BLaER1 treated with 17β-estradiol and CSF1 and Interleukin-3, amounts not matched to agents 10 nM and 100 nM (cell line): ENCODE measurements around the gene IRS2.

ENCODE experiments used
- H3K27ac ChIP-seq, 11 experiments: shearing (Covaris generic); formaldehyde crosslinking; 2 replicates each; pipeline ENCODE4 v1.8.1; 2022
- H3K27me3 ChIP-seq, 11 experiments: shearing (Covaris generic); formaldehyde crosslinking; 2 replicates each; pipeline ENCODE4 v1.8.1; 2022
- H3K36me3 ChIP-seq, 11 experiments: shearing (Covaris generic); formaldehyde crosslinking; 2 replicates each; pipeline ENCODE4 v1.8.1; 2022
- H3K4me1 ChIP-seq, 10 experiments: shearing (Covaris generic); formaldehyde crosslinking; 2 replicates each; pipeline ENCODE4 v1.8.1; 2022
- H3K4me2 ChIP-seq, 11 experiments: shearing (Covaris generic); formaldehyde crosslinking; 2 replicates each; pipeline ENCODE4 v1.8.1; 2022
- H3K4me3 ChIP-seq, 10 experiments: shearing (Covaris generic); formaldehyde crosslinking; 2 replicates each; pipeline ENCODE4 v1.8.1; 2022
- H3K9ac ChIP-seq, 11 experiments: shearing (Covaris generic); formaldehyde crosslinking; 2 replicates each; pipeline ENCODE4 v1.8.1; 2022
- H3K9me3 ChIP-seq, 11 experiments: shearing (Covaris generic); formaldehyde crosslinking; replicated peaks in 1 of 11; 2 replicates each; pipeline ENCODE4 v1.8.1; 2022
- H4K20me1 ChIP-seq, 11 experiments: shearing (Covaris generic); formaldehyde crosslinking; 2 replicates each; pipeline ENCODE4 v1.8.1; 2022
- Cebpa-rat ChIP-seq, 11 experiments: shearing (Covaris generic); IDR thresholded peaks; 2 replicates each; pipeline ENCODE4 v1.8.1; 2022

The IRS2 gene

DNA sequence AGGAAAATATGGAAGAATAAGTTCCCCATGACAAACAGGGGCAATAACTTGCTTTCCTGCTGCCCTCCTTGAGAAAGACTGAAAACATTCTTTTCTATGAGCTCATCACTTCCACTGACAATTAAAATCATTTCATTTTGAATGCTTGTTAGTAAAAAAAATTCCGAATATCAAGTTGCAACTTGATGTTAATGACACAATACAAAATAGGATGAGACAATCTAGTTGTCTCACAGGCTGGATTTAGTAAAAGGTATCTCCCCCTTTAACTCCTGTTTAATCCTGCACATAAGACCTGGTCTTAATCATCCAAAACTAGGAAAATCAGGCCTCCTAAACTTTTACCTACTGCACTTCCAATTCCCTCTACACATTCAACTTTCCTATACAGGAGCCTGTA is 24.7 kb downstream of the IRS2 start:
- Histone ChIP-seq H3K27ac (no peak overlapping the region), H3K27me3 (no peaks in the 10 kb centered on the region), H3K4me3 (no peak overlapping the region), H3K9ac (no peak overlapping the region), H3K36me3 (peaks cover 17 to 82% (median 46%) of the 10 kb centered on the region in 11 experiments; a peak in 20 of 22 replicates), H3K9me3 (no peaks in the 10 kb centered on the region), H4K20me1 (peaks cover 27 to 90% (median 89%) of the 10 kb centered on the region in 11 experiments; a peak in 21 of 22 replicates), H3K4me2 (peak overlapping the region in 1 of 11 experiments; percentile 67; a peak in 1 of 22 replicates), H3K4me1 (peaks cover 24 to 88% (median 71%) of the 10 kb centered on the region in 10 experiments)
- no peak for TF ChIP-seq Cebpa-rat (IDR thresholded peaks at IDR 0.05)

DNA sequence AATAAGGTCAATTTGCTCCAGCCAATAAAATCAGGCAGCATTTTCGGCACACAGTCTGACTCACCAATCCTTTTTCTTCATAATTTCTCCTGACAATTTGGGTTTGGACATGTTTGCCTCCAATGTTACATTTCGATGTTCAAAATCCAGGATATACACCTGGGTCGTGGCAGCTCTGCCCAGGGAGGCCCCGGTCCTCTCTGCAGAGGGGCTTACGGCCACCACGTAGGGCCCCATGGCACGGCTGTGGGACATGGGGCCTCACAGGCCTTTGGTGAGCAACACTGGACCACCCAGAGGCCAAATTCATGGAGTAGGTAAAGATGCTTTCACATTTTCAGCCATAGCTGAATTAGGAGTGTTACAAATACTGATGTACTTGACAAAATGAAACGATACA is 25.4 kb downstream of the IRS2 start:
- Histone ChIP-seq H3K4me1 (peaks cover 22 to 87% (median 72%) of the 10 kb centered on the region in 10 experiments), H3K4me2 (peak overlapping the region in 6 of 11 experiments; percentile 5 to 77 (median 67); a peak in 6 of 22 replicates), H3K4me3 (no peak overlapping the region), H3K9me3 (no peaks in the 10 kb centered on the region), H3K9ac (no peak overlapping the region), H3K36me3 (peaks cover 25 to 89% (median 53%) of the 10 kb centered on the region in 11 experiments), H3K27me3 (no peaks in the 10 kb centered on the region), H3K27ac (no peak overlapping the region; a peak in 1 of 22 replicates), H4K20me1 (peaks cover 27 to 96% (median 94%) of the 10 kb centered on the region in 11 experiments; a peak in 21 of 22 replicates)
- TF ChIP-seq Cebpa-rat (IDR thresholded peaks at IDR 0.05): no peak

DNA sequence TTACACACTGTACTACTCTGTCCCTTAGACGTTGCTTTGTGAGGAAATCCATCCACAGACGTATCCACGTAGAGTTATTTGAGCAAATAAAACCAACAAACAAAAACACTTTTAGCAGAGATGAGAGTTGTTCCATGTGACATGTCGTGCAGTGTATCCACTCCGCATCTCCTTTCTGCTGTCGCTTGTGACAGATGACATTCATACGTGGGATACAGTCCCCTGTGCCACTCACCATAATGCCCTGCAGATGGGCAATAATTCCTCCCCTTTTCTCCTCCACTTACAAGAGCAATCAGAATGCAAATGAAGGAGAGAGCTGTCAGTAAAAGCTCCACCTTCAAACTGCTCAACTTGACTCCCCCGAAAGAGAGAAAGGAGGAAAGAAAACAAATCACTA is 26.0 kb downstream of the IRS2 start:
- H3K4me2 ChIP-seq: peak overlapping the region in 7 of 11 experiments; percentile 1 to 77 (median 67); a peak in 6 of 22 replicates
- no peaks in the 10 kb centered on the region for H3K27me3 ChIP-seq
- no peaks in the 10 kb centered on the region for H3K9me3 ChIP-seq
- no peak overlapping the region for H3K27ac ChIP-seq
- peaks cover 22 to 90% (median 72%) of the 10 kb centered on the region in 10 experiments for H3K4me1 ChIP-seq
- H3K9ac ChIP-seq: no peak overlapping the region
- peaks cover 27 to 100% (median 99%) of the 10 kb centered on the region in 11 experiments; a peak in 21 of 22 replicates for H4K20me1 ChIP-seq
- H3K36me3 ChIP-seq: peaks cover 30 to 94% (median 59%) of the 10 kb centered on the region in 11 experiments
- no peak overlapping the region for H3K4me3 ChIP-seq
- no peak for TF ChIP-seq Cebpa-rat (IDR thresholded peaks at IDR 0.05)

DNA sequence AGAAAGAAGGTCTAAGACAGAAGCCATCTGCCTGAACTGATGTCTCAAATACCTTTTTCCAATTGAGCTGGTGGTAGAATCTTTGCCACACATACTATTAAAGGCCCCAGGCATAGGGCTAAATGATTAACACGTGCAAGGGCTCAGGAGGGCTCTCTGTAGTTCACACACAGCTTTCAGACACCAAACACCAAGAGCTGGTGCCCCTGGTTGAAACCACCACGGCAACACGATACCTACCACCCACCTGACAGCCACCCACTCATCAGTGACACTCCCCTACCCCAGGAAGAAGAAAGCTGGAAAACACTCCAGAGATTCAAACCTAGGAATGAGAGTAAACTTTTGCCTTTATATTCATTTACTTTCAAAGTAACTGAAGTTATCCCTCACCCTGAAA is 26.8 kb downstream of the IRS2 start:
- peak overlapping the region in 3 of 11 experiments; percentile 21 to 35 (median 32); a peak in 3 of 22 replicates for H3K27ac ChIP-seq
- TF ChIP-seq Cebpa-rat (IDR thresholded peaks at IDR 0.05): no peak
- no peaks in the 10 kb centered on the region for H3K9me3 ChIP-seq
- H3K4me1 ChIP-seq: peaks cover 15 to 83% (median 64%) of the 10 kb centered on the region in 10 experiments
- no peak overlapping the region for H3K4me3 ChIP-seq
- peaks cover 38 to 99% (median 67%) of the 10 kb centered on the region in 11 experiments for H3K36me3 ChIP-seq
- 0 out of 22 replicates have a peak overlapping the region, but pooled peaks of 3 of the 11 experiments have one; percentile 5 to 24 (median 15) for H3K9ac ChIP-seq
- H3K4me2 ChIP-seq: peak overlapping the region in 10 of 11 experiments; percentile 57 to 77 (median 67); a peak in 20 of 22 replicates
- peaks cover 27 to 100% (median 92%) of the 10 kb centered on the region in 11 experiments; a peak in 21 of 22 replicates for H4K20me1 ChIP-seq
- no peaks in the 10 kb centered on the region for H3K27me3 ChIP-seq

DNA sequence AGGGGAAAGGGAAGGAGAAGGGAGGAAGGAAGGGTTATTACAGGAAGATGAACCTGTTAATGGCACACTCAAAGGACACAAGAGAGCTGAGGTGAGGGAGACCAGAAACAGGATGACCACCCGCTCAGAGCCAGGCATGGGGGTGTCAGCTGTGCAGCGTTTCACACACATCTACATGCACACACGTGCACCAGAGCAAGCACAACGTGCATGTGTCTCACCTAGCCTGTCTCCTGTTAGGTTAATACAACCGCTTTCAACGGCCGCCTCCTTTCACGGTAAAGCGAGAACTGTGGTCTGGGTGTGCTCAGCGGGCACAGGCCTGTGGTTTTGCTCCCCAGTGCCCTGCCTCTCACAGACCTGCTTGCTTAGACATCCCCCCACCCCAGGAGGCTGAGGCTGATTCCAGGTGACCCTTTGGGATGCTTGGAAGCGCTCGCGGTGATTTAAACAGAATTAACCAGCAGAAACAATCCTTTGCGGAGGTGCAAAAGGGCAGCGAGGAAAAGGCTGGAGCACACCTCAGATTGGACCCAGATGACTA is 27.4 kb downstream of the IRS2 start:
- Histone ChIP-seq H3K4me3 (no peak overlapping the region), H3K27me3 (no peaks in the 10 kb centered on the region), H3K9ac (peak overlapping the region in 3 of 11 experiments; percentile 5 to 24 (median 15); a peak in 1 of 22 replicates), H3K36me3 (peaks cover 44 to 99% (median 70%) of the 10 kb centered on the region in 11 experiments), H3K4me1 (peaks cover 9 to 77% (median 58%) of the 10 kb centered on the region in 10 experiments), H3K27ac (peak overlapping the region in 7 of 11 experiments; percentile 6 to 38 (median 21); a peak in 5 of 22 replicates), H4K20me1 (peaks cover 25 to 99% (median 88%) of the 10 kb centered on the region in 11 experiments; a peak in 21 of 22 replicates), H3K4me2 (peak overlapping the region; percentile 34 to 77 (median 67); a peak in 21 of 22 replicates), H3K9me3 (no peaks in the 10 kb centered on the region)
- no peak for TF ChIP-seq Cebpa-rat (IDR thresholded peaks at IDR 0.05)

DNA sequence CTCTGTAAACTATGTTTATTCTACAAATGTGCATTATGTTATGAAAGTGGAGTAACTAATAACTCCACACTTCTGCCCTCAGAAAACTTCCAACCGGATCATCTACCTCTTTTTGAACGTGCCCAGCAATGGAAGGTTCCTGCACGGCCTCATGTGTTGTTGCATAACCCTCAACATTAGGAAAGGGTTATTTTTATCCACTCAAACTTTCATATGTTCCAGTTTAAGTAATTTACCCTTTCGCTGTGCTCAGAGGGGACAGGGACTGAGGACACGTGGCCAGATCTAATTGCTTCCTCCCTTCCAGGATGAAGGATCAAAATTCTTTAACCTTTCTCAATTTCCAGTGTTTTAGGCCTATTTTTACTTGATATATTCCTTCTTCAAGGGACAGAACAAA is 29.6 kb downstream of the IRS2 start:
- Histone ChIP-seq H3K27me3 (no peaks in the 10 kb centered on the region), H3K9me3 (no peaks in the 10 kb centered on the region), H3K36me3 (peaks cover 50 to 94% (median 69%) of the 10 kb centered on the region in 11 experiments), H3K27ac (no peak overlapping the region), H4K20me1 (peaks cover 11 to 81% (median 71%) of the 10 kb centered on the region in 11 experiments; a peak in 21 of 22 replicates), H3K4me1 (peaks cover 12 to 75% (median 58%) of the 10 kb centered on the region in 10 experiments), H3K4me3 (no peak overlapping the region), H3K9ac (no peak overlapping the region), H3K4me2 (no peak overlapping the region)
- no peak for TF ChIP-seq Cebpa-rat (IDR thresholded peaks at IDR 0.05)

DNA sequence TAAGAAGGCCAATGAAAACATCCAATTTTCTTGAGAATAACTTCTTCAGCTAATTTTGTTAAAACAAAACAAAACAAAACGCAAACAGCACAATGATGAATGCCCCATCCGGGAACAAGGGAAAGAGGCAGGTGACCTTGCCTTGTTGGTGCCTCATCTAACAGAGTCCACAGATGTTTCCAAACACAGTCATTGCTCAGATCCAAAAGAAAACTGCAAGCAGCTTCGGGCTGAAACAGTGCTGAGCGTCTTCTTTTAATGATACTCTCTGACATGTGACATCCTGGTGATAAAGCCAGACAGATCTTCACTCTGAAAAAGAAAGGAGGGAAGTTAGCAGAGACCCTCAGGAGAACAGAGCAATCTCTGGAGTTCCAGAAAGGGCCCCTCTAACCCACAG is 30.4 kb downstream of the IRS2 start:
- Histone ChIP-seq H3K4me3 (no peak overlapping the region), H3K9me3 (no peaks in the 10 kb centered on the region), H3K9ac (no peak overlapping the region), H4K20me1 (peaks cover 11 to 80% (median 68%) of the 10 kb centered on the region in 11 experiments; a peak in 20 of 22 replicates), H3K27ac (0 out of 22 replicates have a peak overlapping the region, but pooled peaks of 1 of the 11 experiments have one; percentile 6), H3K4me1 (peaks cover 20 to 78% (median 61%) of the 10 kb centered on the region in 10 experiments), H3K4me2 (no peak overlapping the region), H3K27me3 (no peaks in the 10 kb centered on the region), H3K36me3 (peaks cover 49 to 86% (median 66%) of the 10 kb centered on the region in 11 experiments)
- no peak for TF ChIP-seq Cebpa-rat (IDR thresholded peaks at IDR 0.05)

DNA sequence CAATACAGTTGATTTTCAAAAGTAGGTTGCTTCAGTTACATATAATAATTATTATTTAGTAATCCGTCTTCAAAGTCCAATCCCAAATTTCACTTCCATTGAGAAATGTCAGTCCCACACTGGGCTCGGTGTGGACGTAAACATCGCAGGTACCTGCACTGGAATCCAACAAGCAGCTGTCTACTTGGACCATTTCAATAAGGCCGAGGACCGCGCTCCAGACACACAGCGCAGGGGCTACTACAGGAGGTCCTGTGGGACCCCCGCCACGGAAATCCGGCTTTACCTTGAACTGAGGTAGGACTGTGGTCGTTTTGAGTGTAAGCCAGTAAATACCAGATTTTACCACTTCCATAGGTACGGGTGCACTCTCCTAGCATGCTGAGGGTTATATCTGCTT is 30.8 kb downstream of the IRS2 start:
- Histone ChIP-seq H3K9me3 (no peaks in the 10 kb centered on the region), H3K27me3 (no peaks in the 10 kb centered on the region), H3K27ac (no peak overlapping the region), H3K4me1 (peaks cover 24 to 78% (median 61%) of the 10 kb centered on the region in 10 experiments), H3K4me2 (no peak overlapping the region), H4K20me1 (peaks cover 11 to 76% (median 64%) of the 10 kb centered on the region in 11 experiments; a peak in 18 of 22 replicates), H3K9ac (no peak overlapping the region), H3K36me3 (peaks cover 46 to 82% (median 62%) of the 10 kb centered on the region in 11 experiments), H3K4me3 (no peak overlapping the region)
- TF ChIP-seq Cebpa-rat (IDR thresholded peaks at IDR 0.05): no peak

DNA sequence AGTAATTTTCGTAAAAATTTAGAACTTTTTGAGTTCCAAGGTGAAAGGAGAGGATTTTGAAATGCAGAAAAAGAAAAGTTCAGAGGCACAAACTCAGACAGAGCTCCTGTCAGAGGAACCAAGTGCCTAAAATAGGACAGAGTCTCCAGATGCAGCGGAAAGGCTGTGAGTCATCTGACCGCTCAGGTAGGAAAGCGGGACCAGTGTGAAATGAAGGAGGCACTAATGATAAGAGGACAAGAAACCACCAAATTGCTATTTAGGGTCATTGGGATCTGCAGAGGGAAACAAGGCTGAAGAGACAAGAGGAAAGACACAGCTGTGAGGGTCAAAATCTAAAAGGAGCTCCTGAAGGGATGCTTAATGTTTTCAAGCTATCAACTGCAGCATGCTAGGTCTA is 34.9 kb downstream of the IRS2 start:
- no peaks in the 10 kb centered on the region for H3K27me3 ChIP-seq
- TF ChIP-seq Cebpa-rat (IDR thresholded peaks at IDR 0.05): no peak
- H3K9ac ChIP-seq: peak overlapping the region in 6 of 11 experiments; percentile 4 to 57 (median 30); a peak in 8 of 22 replicates
- H3K9me3 ChIP-seq: peaks cover 0 to 5% (median 2%) of the 10 kb centered on the region in 11 experiments; a peak in 9 of 22 replicates
- H4K20me1 ChIP-seq: peaks cover 0 to 35% (median 24%) of the 10 kb centered on the region in 11 experiments; a peak in 11 of 22 replicates
- H3K4me3 ChIP-seq: peak overlapping the region in 2 of 10 experiments; percentile 15 to 21; a peak in 3 of 20 replicates
- H3K4me1 ChIP-seq: peaks cover 26 to 65% (median 49%) of the 10 kb centered on the region in 10 experiments
- peak overlapping the region; percentile 41 to 83 (median 73) for H3K4me2 ChIP-seq
- H3K27ac ChIP-seq: peak overlapping the region in 7 of 11 experiments; percentile 7 to 71 (median 52); a peak in 12 of 22 replicates
- peaks cover 34 to 46% (median 41%) of the 10 kb centered on the region in 11 experiments for H3K36me3 ChIP-seq
